GM12872 (cell line): ENCODE data around the gene NCSTN.

Source experiments
- CTCF ChIP-seq: IDR thresholded peaks from 3 replicates; pipeline ENCODE4 v1.5.1; 2011; ENCODE audit warnings: low read depth, mild to moderate bottlenecking, low read length, moderate library complexity; ENCODE audit not compliant: insufficient read depth

The NCSTN gene

GRCh38 chr1:160340146-160340545 lies 3.0 kb upstream of the NCSTN start:
- TF ChIP-seq CTCF = no peak

GRCh38 chr1:160340866-160341265 lies 2.3 kb upstream of the NCSTN start:
- TF ChIP-seq CTCF = no peak

GRCh38 chr1:160342526-160342925 lies 657 bp upstream of the NCSTN start:
- no peak for TF ChIP-seq CTCF

GRCh38 chr1:160344241-160344640 lies 1.1 kb downstream of the NCSTN start:
- TF ChIP-seq CTCF = no peak

GRCh38 chr1:160344936-160345335 lies 1.8 kb downstream of the NCSTN start:
- TF ChIP-seq CTCF = no peak

GRCh38 chr1:160346463-160346862 lies 3.3 kb downstream of the NCSTN start:
- TF ChIP-seq CTCF = no peak

- no peak for TF ChIP-seq CTCF
Measured at GRCh38 chr1:160346958-160347357, 3.8 kb downstream of the NCSTN start.

- TF ChIP-seq CTCF = no peak
Measured at GRCh38 chr1:160351629-160352028, 8.4 kb downstream of the NCSTN start.
